ENCODE measurements around the gene PPP1R1B.
"Not testable (repeated sequence)": the region's sequence is repeated elsewhere in the genome, so short reads cannot be mapped to it uniquely, and the experiment has no call there.

PPP1R1B gene

GRCh38 chr17:39626171-39627046 is at the start of gene PPP1R1B:
Gene PPP1R1B, plus strand, starts transcription at chr17:39626952. Its CDS starts 441 bp downstream, at chr17:39627393.
- DNase-seq = peak in 3 of 14 donors; percentile 30 to 52 (median 38)

DNA sequence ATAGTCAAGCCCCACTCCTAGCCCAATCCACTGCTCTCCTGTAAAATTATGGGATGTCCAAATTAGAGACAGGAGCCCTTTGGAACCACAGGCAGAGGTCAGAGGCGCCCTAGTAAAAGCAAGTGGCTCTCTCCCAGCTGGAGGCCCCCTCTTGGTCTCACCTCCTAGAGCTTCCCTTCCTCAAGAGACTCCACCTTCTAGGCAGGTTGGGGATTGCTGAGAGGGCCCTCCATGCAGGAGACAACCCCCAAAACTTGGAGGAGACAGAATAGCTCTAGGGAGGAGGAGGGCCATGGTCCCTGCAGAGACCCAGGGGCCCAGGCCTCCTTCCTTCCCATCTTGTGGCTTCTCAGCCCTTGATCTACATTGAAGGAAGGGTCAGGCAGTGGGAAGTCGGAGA is 48.5 kb upstream of the PPP1R1B start:
- DNase-seq = no peak

GRCh38 chr17:39579318-39580081 is 47.3 kb upstream of the PPP1R1B start:
- no peak for DNase-seq

DNA sequence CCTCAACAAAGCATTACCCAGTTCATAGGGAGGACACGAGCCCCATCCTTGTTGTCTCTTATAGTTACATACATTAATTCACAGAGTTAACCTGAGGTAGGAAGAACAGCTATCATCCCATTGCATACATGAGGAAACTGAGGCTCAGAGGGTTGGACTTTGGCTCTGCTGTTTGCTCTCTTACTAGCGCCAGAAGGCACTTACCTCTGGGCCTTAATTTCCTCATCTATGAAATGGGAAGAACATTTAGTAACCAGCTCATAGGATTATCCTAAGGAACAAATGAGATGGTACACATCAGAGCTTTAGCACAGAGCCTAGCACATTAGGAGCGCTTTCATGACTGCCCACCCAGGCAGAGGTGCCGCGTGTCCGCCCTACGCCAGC is 46.7 kb upstream of the PPP1R1B start:
- DNase-seq = no peak

DNA sequence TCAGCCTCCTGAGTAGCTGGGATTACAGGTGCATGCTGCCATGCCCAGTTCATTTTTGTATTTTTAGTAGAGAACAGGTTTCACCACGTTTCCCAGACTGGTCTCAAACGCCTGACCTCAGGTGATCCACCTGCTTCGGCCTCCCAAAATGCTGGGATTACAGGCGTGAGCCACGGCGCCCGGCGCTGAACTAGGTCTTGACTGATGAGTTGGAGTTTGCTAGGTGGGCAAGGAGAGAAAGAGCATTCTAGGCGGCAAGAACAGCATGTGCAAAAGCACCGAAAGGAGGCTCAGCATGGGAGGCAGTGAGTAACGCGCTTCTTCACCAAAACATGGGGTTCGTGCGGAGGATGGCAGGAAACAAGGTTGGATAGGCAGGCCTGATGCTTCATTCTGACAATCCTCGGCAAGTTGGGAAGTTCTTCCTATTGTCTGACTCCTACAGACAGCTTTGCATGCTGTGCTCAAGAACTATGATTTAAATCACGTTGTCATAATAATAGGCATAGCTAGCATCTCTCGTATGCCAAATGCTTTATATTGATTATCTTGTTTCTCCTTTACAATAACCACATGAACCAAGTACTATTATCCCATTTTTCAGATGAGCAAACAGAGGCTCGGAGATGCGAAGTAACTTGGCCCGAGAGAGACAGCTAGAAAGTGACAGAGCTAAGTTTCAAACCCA is 45.5 kb upstream of the PPP1R1B start:
- no peak for DNase-seq

DNA sequence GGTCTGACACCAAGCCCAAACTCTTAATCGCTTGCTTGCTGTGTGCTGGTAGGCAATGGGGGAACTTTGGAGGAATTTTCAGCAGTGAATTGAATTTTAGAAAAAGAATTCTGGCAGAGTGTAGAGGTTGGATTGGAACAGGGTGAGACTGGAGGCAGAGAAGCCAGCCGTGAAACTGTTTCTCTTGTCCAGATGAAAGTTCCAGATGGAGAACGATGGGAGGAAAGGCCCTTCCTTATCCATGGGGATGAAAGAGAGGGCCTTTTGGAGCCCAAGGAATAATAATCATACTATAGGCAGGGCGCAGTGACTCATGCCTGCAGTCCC is 45.0 kb upstream of the PPP1R1B start:
- no peak for DNase-seq

DNA sequence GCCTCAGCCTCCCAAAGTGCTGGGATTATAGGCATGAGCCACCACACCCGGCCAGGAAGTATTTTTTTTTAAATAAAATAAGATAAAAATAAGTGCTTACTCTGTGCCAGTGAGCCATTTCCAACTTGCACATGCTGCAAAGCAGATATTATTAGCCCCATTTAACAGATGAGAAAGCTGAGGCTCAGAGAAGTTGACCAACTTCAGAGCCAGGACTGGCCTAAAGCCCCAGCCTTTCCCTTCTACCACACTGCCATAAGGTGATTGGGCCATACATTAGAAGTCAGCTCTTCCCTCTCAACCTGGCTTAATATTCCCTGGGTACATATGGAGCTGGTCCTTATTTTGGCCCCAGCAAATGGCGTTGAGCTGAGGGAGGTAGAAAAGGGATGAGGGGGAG is 44.1 kb upstream of the PPP1R1B start:
- DNase-seq = no peak

- not testable (repeated sequence) for DNase-seq
These were observed 36.6 kb upstream of the PPP1R1B start for GRCh38 chr17:39590180-39590579.

GRCh38 chr17:39591958-39592954 is 34.5 kb upstream of the PPP1R1B start:
- DNase-seq = peak in 1 of 14 donors; percentile 76

GRCh38 chr17:39593371-39593770 is 33.4 kb upstream of the PPP1R1B start:
- no peak for DNase-seq

GRCh38 chr17:39595294-39595693 is 31.5 kb upstream of the PPP1R1B start:
- DNase-seq = peak in 1 of 14 donors; percentile 36

GRCh38 chr17:39595928-39596510 is 30.7 kb upstream of the PPP1R1B start:
- no peak for DNase-seq

- DNase-seq = peak in 1 of 14 donors; percentile 42
These were observed 30.0 kb upstream of the PPP1R1B start for GRCh38 chr17:39596543-39597267.

GRCh38 chr17:39597372-39598046 is 29.2 kb upstream of the PPP1R1B start:
- DNase-seq = peak in 1 of 14 donors; percentile 60

GRCh38 chr17:39598047-39598481 is 28.7 kb upstream of the PPP1R1B start:
- peak in 1 of 14 donors; percentile 59 for DNase-seq

DNA sequence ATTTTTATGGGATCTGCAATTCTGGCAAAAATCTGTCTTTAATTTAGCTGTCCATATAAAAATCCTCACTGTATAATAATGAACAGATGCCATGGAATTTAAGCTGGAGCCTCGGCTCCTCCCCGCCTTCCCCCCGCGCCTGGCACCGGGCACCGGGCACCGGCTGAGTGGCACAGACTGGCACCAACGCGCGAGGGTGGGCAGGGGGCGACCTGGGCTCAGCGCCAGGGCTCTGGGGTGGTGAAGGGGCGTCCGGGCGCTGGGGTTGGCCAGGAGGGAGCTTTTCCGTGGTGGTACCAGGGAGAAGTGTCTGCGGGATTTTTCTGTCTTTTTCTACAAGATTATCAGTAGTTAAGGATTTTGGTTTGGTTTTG is 28.1 kb upstream of the PPP1R1B start:
- DNase-seq = peak in 1 of 14 donors; percentile 52

DNA sequence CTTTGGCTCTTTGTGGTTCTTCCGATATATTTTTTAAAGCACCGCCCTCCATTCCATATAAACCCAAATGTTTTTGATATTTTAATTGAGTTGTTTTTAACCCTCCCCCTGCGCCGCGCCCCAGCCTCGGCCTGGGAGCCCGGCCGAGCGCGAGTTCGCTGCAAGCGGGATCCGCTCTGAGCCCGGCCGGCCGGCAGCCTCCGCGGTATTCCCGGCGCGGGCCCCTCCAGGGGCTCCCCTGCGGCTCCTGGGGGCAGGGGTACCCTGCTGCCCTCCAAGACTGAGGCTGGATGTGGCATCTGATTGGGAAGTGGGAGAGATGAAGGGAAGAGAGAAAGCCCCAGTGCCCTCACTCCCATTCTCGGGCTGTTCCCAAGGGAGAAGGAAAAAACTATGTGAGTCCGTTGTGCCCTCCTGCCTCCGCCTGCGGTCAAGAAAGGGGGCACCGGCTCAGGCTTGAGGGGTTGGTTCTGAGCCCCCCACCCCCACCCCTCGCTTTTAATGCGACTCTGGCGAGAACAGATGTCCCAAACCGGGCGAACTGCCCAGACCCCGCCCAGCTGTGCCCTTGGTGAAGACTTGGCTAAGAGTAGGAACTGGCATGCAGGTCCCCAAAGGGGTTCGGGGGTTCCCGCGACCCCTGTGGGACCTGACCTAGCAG is 27.6 kb upstream of the PPP1R1B start:
- DNase-seq = peak in 1 of 14 donors; percentile 55

DNA sequence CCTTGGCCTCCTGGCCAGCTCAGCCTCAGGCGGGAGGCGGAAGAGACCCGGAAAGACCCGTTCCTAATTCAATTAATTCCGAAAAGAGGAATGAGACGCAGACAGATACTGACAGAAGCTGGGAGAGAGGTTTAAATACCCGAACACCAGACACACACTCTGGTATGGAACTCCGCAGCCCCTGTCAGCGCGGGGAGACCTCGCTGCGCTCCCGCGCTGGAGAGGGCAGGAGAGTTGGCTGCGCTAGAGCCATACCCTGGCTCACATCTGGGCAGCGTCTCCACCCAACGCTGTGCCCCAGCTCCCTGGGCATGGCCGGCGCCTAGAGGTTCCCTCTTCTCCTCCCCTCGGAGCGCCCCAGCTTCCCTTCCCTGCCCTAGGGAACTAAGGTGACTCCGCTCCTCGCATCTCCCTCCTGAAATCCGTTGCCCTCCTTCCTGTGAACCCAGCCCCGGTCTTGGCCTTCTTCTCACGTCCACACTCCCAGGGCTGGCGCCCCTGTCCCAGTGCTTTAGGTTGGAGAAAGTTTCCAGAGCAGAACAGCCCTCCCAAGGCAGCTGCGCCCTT is 27.0 kb upstream of the PPP1R1B start:
- peak in 1 of 14 donors; percentile 51 for DNase-seq

Data from C1 segment of cervical spinal cord (tissue), 14 donors.